PC-9 (cell line): ENCODE data around the gene THEMIS2. TPM values are rescaled to one million over a fixed set of nuclear protein-coding genes. Genes with fewer than 3 reads are reported as not detected.

ENCODE experiments used
- BruUV-seq: library from RNA; stranded (reverse); fragments of 400-500 nt; replicated peaks from 2 replicates; lab custom pipeline; 2021; lab: Mats Ljungman, UMichigan
- CTCF ChIA-PET: fragments of 300-600 bp; sonication (Branson Sonifier 250); formaldehyde crosslinking; loops from one replicate; lab custom pipeline; 2022; ENCODE audit warnings: antibody characterized with exemption; lab: Charles Lee
- POLR2A ChIA-PET: fragments of 300-600 bp; sonication (Branson Sonifier 250); formaldehyde crosslinking; loops from one replicate; lab custom pipeline; 2022; ENCODE audit warnings: antibody characterized with exemption; ENCODE audit not compliant: unreplicated experiment; lab: Charles Lee
- DNase-seq, 2 experiments: peaks; one replicate each; pipeline versions ENCODE4 v3.0.0 to v3.0.0-alpha.2; 2015 to 2022; ENCODE audit warnings: mixed read lengths in 1 of 2
- H2AFZ ChIP-seq: fragments of 200-600 bp; sonication (generic); 2 replicates; pipeline ENCODE4 v1.8.1; 2017; ENCODE audit warnings: antibody characterized with exemption
- H3F3A ChIP-seq: fragments of 200-600 bp; sonication (generic); 2 replicates; pipeline ENCODE4 v1.8.1; 2017; ENCODE audit warnings: antibody characterized with exemption, mild to moderate bottlenecking, low read depth; ENCODE audit not compliant: insufficient read depth
- H3K27ac ChIP-seq: fragments of 200-600 bp; sonication (generic); 2 replicates; pipeline ENCODE4 v1.6.1; 2016; ENCODE audit warnings: mixed run types
- H3K27me3 ChIP-seq: fragments of 200-600 bp; sonication (generic); 2 replicates; pipeline ENCODE4 v1.6.1; 2016; ENCODE audit warnings: low read depth, mixed run types; ENCODE audit not compliant: insufficient read depth
- H3K36me3 ChIP-seq: fragments of 200-600 bp; sonication (generic); 2 replicates; pipeline ENCODE4 v1.6.1; 2016; ENCODE audit warnings: low read depth, mixed run types
- H3K4me1 ChIP-seq: fragments of 200-600 bp; sonication (generic); replicated peaks from 2 replicates; pipeline ENCODE4 v1.6.1; 2016; ENCODE audit warnings: mixed run types; ENCODE audit not compliant: insufficient read depth
- H3K4me2 ChIP-seq: fragments of 200-600 bp; sonication (generic); 2 replicates; pipeline ENCODE4 v1.6.1; 2017; ENCODE audit warnings: mixed run types
- H3K4me3 ChIP-seq: fragments of 200-600 bp; sonication (generic); 2 replicates; pipeline ENCODE4 v1.6.1; 2016; ENCODE audit warnings: mixed run types
- H3K79me2 ChIP-seq: fragments of 200-600 bp; sonication (generic); 2 replicates; pipeline ENCODE4 v1.6.1; 2017; ENCODE audit warnings: low read depth, mixed run types
- H3K9me2 ChIP-seq: fragments of 200-600 bp; sonication (generic); 2 replicates; pipeline ENCODE4 v1.8.1; 2017; ENCODE audit warnings: mild to moderate bottlenecking; ENCODE audit not compliant: insufficient read depth
- H3K9me3 ChIP-seq: fragments of 200-600 bp; sonication (generic); 2 replicates; pipeline ENCODE4 v1.8.1; 2016; ENCODE audit warnings: low read depth; ENCODE audit not compliant: insufficient read depth
- H4K20me1 ChIP-seq: fragments of 200-600 bp; sonication (generic); 2 replicates; pipeline ENCODE4 v1.8.1; 2017; ENCODE audit not compliant: insufficient read depth
- EZH2 ChIP-seq: fragments of 200-600 bp; sonication (generic); IDR thresholded peaks from 2 replicates; pipeline ENCODE4 v1.8.0; 2017; ENCODE audit warnings: antibody characterized with exemption, low read depth
- intact Hi-C: fragments of 100-400 bp; cut with micrococcal nuclease; formaldehyde crosslinking; loops from one replicate; pipeline ENCODE4 v1.10.0; 2022; ENCODE audit not compliant: unreplicated experiment
- total RNA-seq: library from RNA; stranded (reverse); gene quantifications from 2 replicates; pipeline ENCODE4 v1.2.3, GENCODE V29; 2021
- TF ChIP-seq, protein P1 (sequence below): fragments of 200-600 bp; sonication (generic); conservative IDR thresholded peaks from 2 replicates; pipeline ENCODE4 v1.6.1; 2017; ENCODE audit warnings: mixed run types, antibody characterized with exemption, mild to moderate bottlenecking, moderate library complexity

Gene THEMIS2
- total RNA-seq, 1 experiment from 2014 or later = 3.1 TPM

DNA sequence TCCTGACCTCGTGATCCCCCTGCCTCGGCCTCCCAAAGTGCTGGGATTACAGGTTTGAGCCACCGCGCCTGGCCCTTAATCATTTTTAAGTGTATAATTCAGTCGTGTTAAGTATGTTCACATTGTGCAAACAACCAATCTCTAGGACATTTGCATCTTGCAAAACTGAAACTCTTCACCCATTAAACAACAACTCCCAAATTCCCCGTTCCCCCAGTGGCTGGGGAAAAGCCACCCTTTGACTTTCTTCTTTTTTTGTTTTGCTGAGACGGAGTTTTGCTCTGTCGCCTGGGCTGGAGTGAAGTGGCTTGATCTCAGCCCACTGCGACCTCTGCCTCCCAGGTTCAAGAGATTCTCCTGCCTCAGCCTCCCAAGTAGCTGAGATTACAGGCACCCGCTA is 6.5 kb upstream of the THEMIS2 start:
- no peak overlapping the region for H3K27ac ChIP-seq
- no peak for TF ChIP-seq EZH2
- H3K9me3 ChIP-seq = no peaks in the 10 kb centered on the region
- no TSS peak for BruUV-seq
- no peaks in the 10 kb centered on the region for H3K79me2 ChIP-seq
- no peak for DNase-seq
- no peaks in the 10 kb centered on the region for H3K36me3 ChIP-seq
- H4K20me1 ChIP-seq = no peaks in the 10 kb centered on the region
- H2AFZ ChIP-seq = no peak overlapping the region
- peaks cover 12% of the 10 kb centered on the region; the same call in 1 of the 2 replicates for H3F3A ChIP-seq
- intact Hi-C loops = no loop called here
- no peak overlapping the region for H3K4me2 ChIP-seq
- POLR2A ChIA-PET = no interaction called here
- H3K27me3 ChIP-seq = no peaks in the 10 kb centered on the region
- CTCF ChIA-PET = no interaction called here
- peaks cover 25% of the 10 kb centered on the region for H3K4me1 ChIP-seq
- no peaks in the 10 kb centered on the region for H3K9me2 ChIP-seq
- no peak overlapping the region for H3K4me3 ChIP-seq

DNA sequence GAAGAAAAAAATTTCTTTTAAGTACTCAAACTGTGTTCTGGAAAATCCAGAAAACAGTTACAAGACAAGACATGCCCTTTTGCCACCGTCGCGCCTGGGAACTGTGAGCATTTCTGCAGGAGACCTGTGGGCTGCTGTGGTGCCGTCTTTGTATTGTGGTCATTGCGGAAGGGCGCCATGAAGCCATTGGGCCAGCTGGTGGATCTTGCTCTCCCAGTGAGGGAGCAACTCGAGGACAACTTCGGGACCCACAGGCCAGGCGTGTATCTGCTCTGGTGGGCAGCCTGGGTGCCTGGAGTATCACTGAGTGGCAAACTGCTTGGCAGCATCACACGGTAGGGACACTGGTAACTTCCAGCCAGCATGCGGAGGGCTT is 3.8 kb upstream of the THEMIS2 start:
- no peak overlapping the region for H3K4me3 ChIP-seq
- H3K27me3 ChIP-seq = no peaks in the 10 kb centered on the region
- peaks cover 14% of the 10 kb centered on the region for H3K4me1 ChIP-seq
- intact Hi-C loops = no loop called here
- DNase-seq = no peak
- H3K36me3 ChIP-seq = no peaks in the 10 kb centered on the region
- no peak overlapping the region for H3K27ac ChIP-seq
- no peak for TF ChIP-seq EZH2
- TF ChIP-seq, protein P1, sequence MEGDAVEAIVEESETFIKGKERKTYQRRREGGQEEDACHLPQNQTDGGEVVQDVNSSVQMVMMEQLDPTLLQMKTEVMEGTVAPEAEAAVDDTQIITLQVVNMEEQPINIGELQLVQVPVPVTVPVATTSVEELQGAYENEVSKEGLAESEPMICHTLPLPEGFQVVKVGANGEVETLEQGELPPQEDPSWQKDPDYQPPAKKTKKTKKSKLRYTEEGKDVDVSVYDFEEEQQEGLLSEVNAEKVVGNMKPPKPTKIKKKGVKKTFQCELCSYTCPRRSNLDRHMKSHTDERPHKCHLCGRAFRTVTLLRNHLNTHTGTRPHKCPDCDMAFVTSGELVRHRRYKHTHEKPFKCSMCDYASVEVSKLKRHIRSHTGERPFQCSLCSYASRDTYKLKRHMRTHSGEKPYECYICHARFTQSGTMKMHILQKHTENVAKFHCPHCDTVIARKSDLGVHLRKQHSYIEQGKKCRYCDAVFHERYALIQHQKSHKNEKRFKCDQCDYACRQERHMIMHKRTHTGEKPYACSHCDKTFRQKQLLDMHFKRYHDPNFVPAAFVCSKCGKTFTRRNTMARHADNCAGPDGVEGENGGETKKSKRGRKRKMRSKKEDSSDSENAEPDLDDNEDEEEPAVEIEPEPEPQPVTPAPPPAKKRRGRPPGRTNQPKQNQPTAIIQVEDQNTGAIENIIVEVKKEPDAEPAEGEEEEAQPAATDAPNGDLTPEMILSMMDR = no peak
- ChIA-PET POLR2A (no interaction called here), CTCF (no interaction called here)
- no peak overlapping the region for H3K4me2 ChIP-seq
- H3K79me2 ChIP-seq = no peaks in the 10 kb centered on the region
- H2AFZ ChIP-seq = no peak overlapping the region
- peaks cover 9% of the 10 kb centered on the region; the same call in 1 of the 2 replicates for H3F3A ChIP-seq
- no TSS peak for BruUV-seq
- no peaks in the 10 kb centered on the region for H4K20me1 ChIP-seq
- H3K9me3 ChIP-seq = no peaks in the 10 kb centered on the region
- no peaks in the 10 kb centered on the region for H3K9me2 ChIP-seq

DNA sequence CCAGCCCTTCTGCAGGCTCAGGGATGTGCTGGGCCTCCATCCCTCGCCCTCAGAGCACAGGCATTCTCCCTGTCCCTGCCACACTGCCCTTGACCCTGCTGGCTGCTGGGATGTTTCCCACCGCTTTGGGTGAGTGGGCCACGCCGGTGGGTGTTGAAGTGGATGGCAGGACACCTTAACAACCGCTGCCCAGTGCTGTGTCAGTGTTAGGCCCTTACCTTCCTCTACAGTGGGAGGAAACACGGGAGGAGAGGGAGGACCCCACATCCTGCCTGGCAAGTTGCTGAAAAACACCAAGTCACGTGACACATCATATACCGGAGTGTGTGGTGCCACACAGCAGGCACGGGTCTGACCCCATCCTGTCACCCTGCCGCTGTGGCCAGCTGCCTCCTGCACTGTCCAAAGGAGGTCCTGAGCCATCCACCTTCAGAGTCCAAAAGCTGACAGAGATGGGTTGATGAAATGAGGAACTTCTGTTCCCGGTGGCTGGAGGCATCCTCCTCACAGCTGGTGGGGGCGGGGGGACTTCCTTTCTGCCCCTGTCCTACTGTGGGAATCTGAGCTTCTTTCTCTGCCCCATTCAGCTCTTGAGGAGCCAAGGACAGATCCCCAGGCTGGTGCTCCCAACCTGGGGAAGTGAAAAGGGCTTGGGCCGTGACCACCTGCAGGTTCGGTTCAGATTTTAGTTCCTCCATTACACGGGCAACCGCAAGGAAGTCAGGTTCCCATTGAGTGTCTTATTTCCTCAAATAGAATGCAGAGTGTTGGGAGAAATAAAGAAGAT is 3.2 kb upstream of the THEMIS2 start:
- Histone ChIP-seq H2AFZ (no peak overlapping the region), H3K27ac (no peak overlapping the region), H3K4me2 (no peak overlapping the region), H3K79me2 (no peaks in the 10 kb centered on the region), H3K27me3 (no peaks in the 10 kb centered on the region), H3K36me3 (no peaks in the 10 kb centered on the region), H3K4me3 (no peak overlapping the region), H3K9me2 (no peaks in the 10 kb centered on the region), H3K4me1 (peaks cover 9% of the 10 kb centered on the region), H3F3A (peaks cover 6% of the 10 kb centered on the region; the same call in 1 of the 2 replicates), H3K9me3 (no peaks in the 10 kb centered on the region), H4K20me1 (no peaks in the 10 kb centered on the region)
- ChIA-PET POLR2A (no interaction called here), CTCF (no interaction called here)
- no peak for TF ChIP-seq EZH2
- TF ChIP-seq, protein P1 = no peak
- BruUV-seq = no TSS peak
- DNase-seq = no peak
- intact Hi-C loops = no loop called here
